ENCODE results near the gene SGPP1. TPM values are rescaled to one million over a fixed set of nuclear protein-coding genes. Genes with fewer than 3 reads are reported as not detected.

Gene SGPP1
- 10 to 100 TPM; 23.1 to 24.4 TPM for total RNA-seq

DNA sequence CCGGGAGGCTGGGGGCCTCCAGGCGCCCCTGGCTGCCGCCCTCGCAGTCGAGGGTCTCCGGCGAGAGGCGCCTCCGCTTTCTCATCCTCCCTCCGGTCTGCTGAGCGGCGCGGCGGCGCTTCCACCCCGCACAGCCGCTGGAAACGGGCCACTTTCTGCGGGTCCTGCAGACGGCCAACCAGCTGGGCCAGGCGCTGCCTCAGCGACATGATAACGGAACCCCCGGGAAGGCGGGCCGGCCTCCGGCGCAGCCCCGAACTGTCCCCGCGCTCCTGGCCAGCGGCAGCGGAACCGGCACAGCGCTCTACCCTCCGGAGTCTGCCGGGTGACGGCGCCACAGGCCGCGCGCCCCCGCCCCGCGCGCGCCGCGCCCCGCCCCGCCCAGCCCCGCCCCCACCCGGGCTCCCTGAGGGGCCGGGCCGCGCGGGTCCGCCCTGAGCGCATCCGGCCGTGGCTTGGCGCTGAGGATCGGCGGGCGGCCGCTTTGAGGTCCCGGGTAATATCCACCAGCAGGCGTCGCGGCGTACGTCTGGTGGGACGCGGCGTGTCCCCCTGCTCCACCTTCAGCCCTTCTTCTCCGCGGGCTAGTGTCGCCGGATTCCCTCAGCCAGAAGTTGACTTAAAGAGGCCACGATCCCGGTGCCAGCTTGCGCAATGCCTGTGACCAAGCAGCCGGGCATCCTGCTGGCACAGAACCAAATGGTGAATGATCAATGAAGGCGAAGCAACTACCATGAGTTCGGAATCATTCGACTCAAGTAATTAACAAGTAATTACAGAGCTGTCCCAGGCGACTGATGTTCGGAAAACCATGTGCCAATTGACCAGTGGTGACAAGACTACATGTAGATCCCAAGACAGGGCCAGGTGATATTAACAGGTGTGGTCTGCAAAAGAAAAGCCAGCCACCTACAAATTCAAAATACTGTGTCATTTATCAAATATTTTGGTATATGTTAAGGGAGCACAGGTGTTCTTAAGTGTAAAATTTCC is at the start of gene SGPP1:
Gene SGPP1, minus strand, starts transcription at position 330 of the 993 bp plus-strand sequence. Its CDS starts 121 bp downstream, at position 209.
- no peaks in the 10 kb centered on the region for H3K27me3 ChIP-seq
- 1% methylated on average over 9 to 71 of the region's 88 CpGs for WGBS, 2 donors

GRCh38 chr14:63777024-63777423 is 49.2 kb upstream of the SGPP1 start:
- H3K27me3 ChIP-seq = no peaks in the 10 kb centered on the region
- no peaks in the 10 kb centered on the region for H3K4me1 ChIP-seq
- H3K4me3 ChIP-seq = no peak overlapping the region
- H3K27ac ChIP-seq = peak overlapping the region in 2 of 4 donors; percentile 50 to 66
- DNase-seq (no peak), ATAC-seq (peak; percentile 77)
- intact Hi-C loops (cut with DNase I) = no loop called here
- no peaks in the 10 kb centered on the region for H3K9me3 ChIP-seq
- H3K36me3 ChIP-seq (replicated peaks in 1 of 2; ENCODE audit: insufficient read depth in 1 of 2, low read depth in 2 of 2) = no peaks in the 10 kb centered on the region
- TF ChIP-seq CTCF (IDR thresholded peaks at IDR 0.05) (no peak), POLR2A (IDR thresholded peaks at IDR 0.05) (no peak)

More for the DNA sequence above, at the start of gene SGPP1:
- no peaks in the 10 kb centered on the region for H3K9me3 ChIP-seq
- TF ChIP-seq POLR2A (IDR thresholded peaks at IDR 0.05) = peak; percentile 80 to 88 (median 86)
- peak in 4 of 7 experiments; percentile 14 to 46 (median 36) for TF ChIP-seq CTCF (IDR thresholded peaks at IDR 0.05)
- intact Hi-C loops (cut with DNase I) = no loop called here
- ATAC-seq (peak; percentile 92), DNase-seq (peak; percentile 90 to 96 (median 94))
- peak within 1 kb of the TSS; percentile 89 to 97 (median 94) for H3K27ac ChIP-seq
- no peaks in the 10 kb centered on the region for H3K36me3 ChIP-seq (replicated peaks in 1 of 2; ENCODE audit: insufficient read depth in 1 of 2, low read depth in 2 of 2)
- H3K4me3 ChIP-seq = peak within 1 kb of the TSS; percentile 62 to 99
- H3K4me1 ChIP-seq = peaks cover 21% of the 10 kb centered on the region

GRCh38 chr14:63773504-63773903 is 45.6 kb upstream of the SGPP1 start:
- H3K27ac ChIP-seq = no peak overlapping the region
- H3K27me3 ChIP-seq = no peaks in the 10 kb centered on the region
- no peak overlapping the region for H3K4me3 ChIP-seq
- no peaks in the 10 kb centered on the region for H3K9me3 ChIP-seq
- no peak for ATAC-seq
- TF ChIP-seq CTCF (IDR thresholded peaks at IDR 0.05) (no peak), POLR2A (IDR thresholded peaks at IDR 0.05) (no peak)
- no peaks in the 10 kb centered on the region for H3K4me1 ChIP-seq
- intact Hi-C loops (cut with DNase I) = no loop called here
- no peaks in the 10 kb centered on the region for H3K36me3 ChIP-seq (replicated peaks in 1 of 2; ENCODE audit: insufficient read depth in 1 of 2, low read depth in 2 of 2)
- DNase-seq = no peak
- 52 to 61% methylated on average over 4 of the region's 4 CpGs for WGBS, 2 donors

GRCh38 chr14:63770187-63770807 is 42.4 kb upstream of the SGPP1 start:
- Histone ChIP-seq H3K27ac (no peak overlapping the region), H3K4me1 (no peaks in the 10 kb centered on the region), H3K36me3 (replicated peaks in 1 of 2; ENCODE audit: insufficient read depth in 1 of 2, low read depth in 2 of 2) (no peaks in the 10 kb centered on the region), H3K9me3 (no peaks in the 10 kb centered on the region), H3K4me3 (no peak overlapping the region), H3K27me3 (no peaks in the 10 kb centered on the region)
- peak; percentile 58 to 76 (median 70) for DNase-seq
- peak; percentile 77 for ATAC-seq
- WGBS, 2 donors = 34 to 46% methylated on average over 3 of the region's 3 CpGs
- no peak for TF ChIP-seq POLR2A (IDR thresholded peaks at IDR 0.05)
- TF ChIP-seq CTCF (IDR thresholded peaks at IDR 0.05) = peak; percentile 56 to 76 (median 69)
- intact Hi-C loops (cut with DNase I) = no loop called here
